GM18873 (cell line): ENCODE data around the gene DISP2.

ENCODE experiments used
- ATAC-seq: cut with Tn5 transposase; IDR thresholded peaks from one replicate; pipeline ENCODE4 v1.9.1; 2021; ENCODE audit warnings: mild to moderate bottlenecking, moderate library complexity, moderate number of reproducible peaks; ENCODE audit not compliant: unreplicated experiment, low FRiP score

Gene DISP2

DNA sequence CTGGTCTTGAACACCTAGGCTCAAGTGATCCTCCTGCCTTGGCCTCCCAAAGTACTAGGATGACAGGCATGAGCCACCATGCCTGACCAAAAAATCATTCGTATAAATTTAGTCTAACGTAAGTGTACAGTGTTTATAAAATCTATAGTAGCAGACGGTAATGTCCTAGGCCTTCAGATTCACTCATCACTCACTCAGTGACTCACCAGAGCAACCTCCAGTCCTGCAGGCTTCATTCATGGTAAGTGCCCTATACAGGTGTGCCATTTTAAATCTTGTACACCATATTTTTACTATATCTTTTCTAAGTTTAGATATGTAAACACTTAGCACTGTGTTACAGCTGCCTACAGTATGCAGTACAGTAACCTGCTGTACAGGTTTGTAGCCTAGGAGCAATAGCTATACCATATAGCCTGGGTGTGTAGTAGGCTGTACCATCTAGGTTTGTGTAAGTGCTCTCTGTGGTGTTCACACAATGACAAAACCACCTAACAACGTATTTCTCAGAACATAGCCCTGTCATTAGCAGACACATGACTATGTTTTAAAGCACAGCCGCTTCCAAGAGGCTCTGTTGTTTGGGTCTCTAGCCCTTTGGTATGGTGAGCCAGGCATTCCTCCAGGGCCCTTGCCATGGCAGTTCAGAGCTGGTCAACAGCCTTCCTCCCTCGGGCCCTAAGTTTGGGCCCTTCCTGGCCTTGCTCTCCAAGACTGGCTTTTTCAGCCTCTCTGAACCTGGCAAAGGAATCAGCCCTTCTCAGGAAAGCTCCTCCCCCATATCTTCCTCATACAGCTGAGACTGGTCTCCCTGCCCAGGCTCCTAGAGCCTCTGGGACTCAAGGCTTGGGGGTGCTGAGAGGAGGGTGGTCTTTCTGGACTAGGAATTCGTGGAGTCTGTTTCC, 15.4 kb upstream of the DISP2 start:
- ATAC-seq: no peak

- ATAC-seq: no peak
Measured at GRCh38 chr15:40343512-40343911, 14.5 kb upstream of the DISP2 start.

GRCh38 chr15:40344217-40344616, 13.8 kb upstream of the DISP2 start:
- no peak for ATAC-seq

DNA sequence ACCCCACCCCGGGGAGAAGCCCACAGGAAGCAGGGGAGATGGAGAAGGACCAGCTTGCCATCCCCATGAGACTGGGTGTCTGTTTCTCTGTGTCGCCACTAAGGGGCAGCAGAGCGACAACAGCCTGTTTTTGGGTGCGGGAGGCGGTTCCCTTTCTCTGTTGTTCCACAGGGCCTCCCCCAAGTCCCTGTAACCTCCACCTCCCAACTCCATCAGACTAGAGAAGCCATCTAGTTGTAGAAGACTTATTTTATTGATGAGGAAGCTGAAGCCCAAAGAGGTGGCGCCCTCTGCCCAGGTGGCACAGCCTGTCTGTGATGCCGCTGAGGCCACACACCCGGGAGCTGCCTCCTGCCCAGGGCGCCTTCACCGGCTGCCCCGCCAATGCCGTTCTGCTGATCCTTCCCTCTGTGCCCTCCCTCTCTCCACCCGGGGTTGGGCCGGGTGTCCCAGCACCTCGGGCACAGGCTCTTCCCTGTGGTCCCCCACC, 13.3 kb upstream of the DISP2 start:
- no peak for ATAC-seq

- no peak for ATAC-seq
Measured at GRCh38 chr15:40345225-40345866, 12.7 kb upstream of the DISP2 start.

- ATAC-seq: no peak
Measured at GRCh38 chr15:40345867-40346578, 12.0 kb upstream of the DISP2 start.

DNA sequence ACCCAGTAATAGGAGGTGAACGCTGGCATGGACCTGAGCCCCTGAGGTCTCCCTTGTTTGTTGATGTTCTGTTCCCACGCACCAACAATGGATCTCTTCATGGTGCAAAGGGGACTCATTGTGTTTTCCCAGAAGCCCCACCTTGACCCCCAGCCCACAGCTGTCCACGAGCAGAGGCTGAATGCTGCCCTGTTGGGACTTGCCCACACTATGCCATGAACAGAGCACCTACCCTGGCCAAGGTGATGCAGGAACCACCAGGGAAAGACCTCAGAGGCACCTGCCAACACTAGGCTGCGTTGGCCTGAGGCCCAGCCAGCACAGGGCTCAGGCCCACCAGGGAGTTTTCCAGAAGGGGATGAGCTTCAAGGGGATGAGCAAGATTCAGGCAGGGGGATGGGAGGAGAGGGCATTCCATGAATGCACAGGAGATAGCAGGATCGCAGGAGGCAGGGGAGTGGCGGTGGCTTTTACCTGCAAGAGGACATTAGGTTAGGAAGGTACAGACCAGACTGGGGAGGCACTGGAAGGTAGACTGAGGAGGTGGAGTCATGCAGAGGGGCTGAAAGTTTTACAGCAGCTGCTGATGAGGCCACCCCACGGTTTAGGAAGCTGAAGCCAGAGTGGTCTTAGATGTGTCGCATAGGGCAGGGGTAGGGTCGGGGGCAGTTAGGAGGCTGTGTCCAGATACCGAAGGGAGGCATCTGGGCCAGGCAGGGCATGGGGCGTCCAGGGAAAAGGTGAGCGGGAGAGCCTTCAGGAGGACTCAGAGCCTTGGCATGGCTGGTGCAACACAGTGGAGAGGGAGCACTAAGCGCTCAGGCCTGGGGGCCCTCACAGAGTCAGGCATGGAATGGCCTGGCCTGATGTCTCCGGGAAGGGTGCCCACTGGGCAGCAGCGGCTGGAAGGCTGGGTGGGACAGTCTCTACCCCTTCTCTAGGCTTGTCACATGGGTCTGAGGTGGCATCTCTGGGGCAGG, 11.2 kb upstream of the DISP2 start:
- ATAC-seq: no peak

- ATAC-seq: no peak
Measured at GRCh38 chr15:40347559-40348473, 10.2 kb upstream of the DISP2 start.

- ATAC-seq: no peak
Measured at GRCh38 chr15:40348474-40348870, 9.5 kb upstream of the DISP2 start.

GRCh38 chr15:40349163-40349562, 8.9 kb upstream of the DISP2 start:
- no peak for ATAC-seq

DNA sequence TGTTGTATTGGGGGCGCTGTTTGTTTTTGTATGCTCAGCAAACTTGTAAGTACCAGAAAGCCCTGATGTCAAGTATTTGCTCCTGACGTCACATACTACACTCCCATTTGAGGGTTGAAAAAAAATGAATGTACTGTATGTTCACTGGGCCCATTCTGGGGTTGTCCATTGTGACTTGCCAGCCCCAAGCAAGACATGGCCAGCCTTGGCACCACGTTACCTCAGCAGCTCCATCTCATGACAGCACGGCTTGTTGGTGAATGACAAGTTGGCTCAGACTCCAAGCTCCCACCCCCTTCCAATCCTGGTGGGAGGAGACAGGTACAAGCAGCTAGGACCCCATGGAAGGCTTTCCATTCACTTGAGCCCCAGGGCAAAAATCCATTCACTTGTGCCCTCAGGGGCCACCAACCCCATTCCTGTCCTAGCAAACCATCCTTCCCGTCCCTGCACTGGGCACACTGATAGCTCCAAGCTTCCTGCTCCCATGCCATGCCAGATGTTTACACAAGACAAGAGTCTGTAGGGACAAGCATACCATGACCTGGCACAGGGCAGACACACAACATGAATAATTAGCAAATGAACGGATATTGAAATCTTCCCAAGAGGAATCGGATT, 5.6 kb upstream of the DISP2 start:
- no peak for ATAC-seq

- no peak for ATAC-seq
Measured at GRCh38 chr15:40353697-40354096, 4.3 kb upstream of the DISP2 start.

GRCh38 chr15:40354408-40355171, 3.4 kb upstream of the DISP2 start:
- no peak for ATAC-seq

DNA sequence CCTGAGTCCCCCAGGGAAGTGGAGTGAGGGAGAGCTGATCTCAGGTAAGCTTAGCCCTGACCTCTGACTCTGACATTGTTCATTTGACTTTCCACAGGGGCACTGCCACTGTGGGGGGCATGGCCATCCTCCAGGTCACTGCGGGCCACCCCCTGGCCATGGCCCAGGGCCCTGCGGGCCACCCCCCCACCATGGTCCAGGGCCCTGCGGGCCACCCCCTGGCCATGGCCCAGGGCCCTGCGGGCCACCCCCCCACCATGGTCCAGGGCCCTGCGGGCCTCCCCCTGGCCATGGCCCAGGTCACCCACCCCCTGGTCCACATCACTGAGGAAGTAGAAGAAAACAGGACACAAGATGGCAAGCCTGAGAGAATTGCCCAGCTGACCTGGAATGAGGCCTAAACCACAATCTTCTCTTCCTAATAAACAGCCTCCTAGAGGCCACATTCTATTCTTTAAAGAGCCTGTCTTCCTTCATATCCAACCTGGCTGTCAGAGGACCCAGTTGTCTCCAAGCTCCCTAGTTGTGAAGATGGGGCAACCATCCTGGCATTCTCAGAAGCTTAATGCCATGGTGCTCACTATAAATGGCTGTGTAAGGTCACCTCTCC, 1.9 kb upstream of the DISP2 start:
- no peak for ATAC-seq

GRCh38 chr15:40357246-40357645, 773 bp upstream of the DISP2 start:
- no peak for ATAC-seq

- no peak for ATAC-seq
Measured at GRCh38 chr15:40358471-40359353, 693 bp downstream of the DISP2 start.
